AG04450 (cell line): ENCODE measurements around the gene CAVIN4. TPM values are rescaled to one million over a fixed set of nuclear protein-coding genes. Genes with fewer than 3 reads are reported as not detected.

Experiments
- CTCF ChIA-PET: fragments of 300-600, 350-600 bp; formaldehyde crosslinking; extraction: SDS; loops from one replicate; lab custom pipeline; 2022; ENCODE audit warnings: antibody characterized with exemption, inconsistent platforms; lab: Charles Lee
- POLR2A ChIA-PET: fragments of 350-600 bp; formaldehyde crosslinking; extraction: SDS; loops from one replicate; lab custom pipeline; 2021; ENCODE audit warnings: antibody characterized with exemption, inconsistent platforms; lab: Yijun Ruan, JAX
- DNase-seq: peaks from one replicate; pipeline ENCODE4 v3.0.0-alpha.2; 2011; ENCODE audit warnings: low read depth, low spot score
- H3K27ac ChIP-seq: one replicate; pipeline ENCODE4 v1.5.1; 2012; ENCODE audit warnings: low read depth, low read length, control low read depth
- H3K27me3 ChIP-seq: one replicate; pipeline ENCODE4 v1.6.0; 2012; ENCODE audit warnings: low read length; ENCODE audit not compliant: control insufficient read depth, insufficient read depth
- H3K4me3 ChIP-seq: 2 replicates; pipeline ENCODE4 v1.5.1; 2011; ENCODE audit warnings: mild to moderate bottlenecking, low read depth, low read length, control low read depth
- H3K9me3 ChIP-seq: 2 replicates; pipeline ENCODE4 v1.5.1; 2012; ENCODE audit warnings: low read length; ENCODE audit not compliant: control insufficient read depth, insufficient read depth
- CTCF ChIP-seq: IDR thresholded peaks from 2 replicates; pipeline ENCODE4 v1.5.1; 2011; ENCODE audit warnings: low read depth, low read length, control low read depth, inconsistent platforms
- polyA plus RNA-seq: library from polyadenylated mRNA; depleted of rRNA; stranded (reverse); fragments of >200 nt; gene quantifications from 2 replicates; pipeline ENCODE4 v1.2.3, GENCODE V29; 2011

Gene CAVIN4
- polyA plus RNA-seq, 1 experiment, result 0.71 TPM

GRCh38 chr9:100602342-100602801, 24.5 kb downstream of the CAVIN4 start:
- ChIA-PET POLR2A (no interaction called here), CTCF (interaction anchor here (0.5 to 5.3 kb wide), 54 partner anchors 8 to 885 kb away, joined by 3 to 277 read pairs (median 4); partner anchors contain the start of gene CAVIN4)
- no peak overlapping the region for H3K4me3 ChIP-seq
- peak; percentile 82 for TF ChIP-seq CTCF
- DNase-seq, result no peak
- H3K9me3 ChIP-seq, result no peaks in the 10 kb centered on the region
- H3K27ac ChIP-seq, result no peak overlapping the region
- H3K27me3 ChIP-seq, result peaks cover 3% of the 10 kb centered on the region

- ChIA-PET POLR2A (no interaction called here), CTCF (interaction anchor here (1.0 to 1.8 kb wide), 2 partner anchors 9 to 706 kb away, joined by 3 to 7 read pairs; no protein-coding TSS in a partner anchor)
Observed at GRCh38 chr9:100605405-100605804, 27.5 kb downstream of the CAVIN4 start.

GRCh38 chr9:100619194-100619593, 41.3 kb downstream of the CAVIN4 start:
- ChIA-PET CTCF (no interaction called here), POLR2A (no interaction called here)
- no peaks in the 10 kb centered on the region for H3K9me3 ChIP-seq
- TF ChIP-seq CTCF, result no peak
- no peak for DNase-seq
- H3K27me3 ChIP-seq, result no peaks in the 10 kb centered on the region
- no peak overlapping the region for H3K4me3 ChIP-seq
- no peak overlapping the region for H3K27ac ChIP-seq

More at GRCh38 chr9:100605405-100605804, 27.5 kb downstream of the CAVIN4 start:
- no peak overlapping the region for H3K27ac ChIP-seq
- H3K27me3 ChIP-seq, result no peaks in the 10 kb centered on the region
- TF ChIP-seq CTCF, result no peak
- no peak for DNase-seq
- no peak overlapping the region for H3K4me3 ChIP-seq
- H3K9me3 ChIP-seq, result no peaks in the 10 kb centered on the region

GRCh38 chr9:100619665-100620064, 41.8 kb downstream of the CAVIN4 start:
- Histone ChIP-seq H3K4me3 (no peak overlapping the region), H3K9me3 (no peaks in the 10 kb centered on the region), H3K27me3 (no peaks in the 10 kb centered on the region), H3K27ac (no peak overlapping the region)
- ChIA-PET CTCF (no interaction called here), POLR2A (no interaction called here)
- DNase-seq, result no peak
- TF ChIP-seq CTCF, result no peak

- Histone ChIP-seq H3K9me3 (no peaks in the 10 kb centered on the region), H3K4me3 (no peak overlapping the region), H3K27me3 (no peaks in the 10 kb centered on the region), H3K27ac (no peak overlapping the region)
- POLR2A ChIA-PET, result no interaction called here
- TF ChIP-seq CTCF, result no peak
- no peak for DNase-seq
- CTCF ChIA-PET, result interaction anchor here (0.5 to 0.9 kb wide), 2 partner anchors 23 to 26 kb away, joined by 3 read pairs; no protein-coding TSS in a partner anchor
Observed at GRCh38 chr9:100623969-100624368, 46.1 kb downstream of the CAVIN4 start.
